H1 (cell line): Measurements from ENCODE around the gene SHISA6. TPM values are rescaled to one million over a fixed set of nuclear protein-coding genes. Genes with fewer than 3 reads are reported as not detected.

Experiments used
- CBX8 ChIP-seq: fragments of 300-800, 300-1000 bp; sonication (generic); IDR thresholded peaks from 2 replicates; pipeline ENCODE4 v1.7.1; 2016; ENCODE audit warnings: low read depth, low read length, borderline replicate concordance
- TAF7 ChIP-seq: optimal IDR thresholded peaks from 2 replicates; pipeline ENCODE3; 2011; ENCODE audit warnings: low read depth, mild to moderate bottlenecking, inconsistent platforms, low read length, moderate library complexity, borderline replicate concordance
- polyA plus RNA-seq, 7 experiments: library from polyadenylated mRNA; depleted of rRNA in 3 of 7; stranded (reverse) in 5 of 7; unstranded in 2 of 7; fragments of >200 nt in 5 of 7; fragments of 200-250 nt in 2 of 7; gene quantifications; 1 replicate in 5 of 7; 2 replicates in 1 of 7; 4 replicates in 1 of 7; pipeline versions ENCODE4 v1.2.1 to v1.2.3, GENCODE V29; 2011 to 2013; ENCODE audit warnings: missing spikeins in 2 of 7, mixed read lengths in 2 of 7
- total RNA-seq: library from RNA; stranded (reverse); fragmentation: NEBNext Ultra II Directional; extraction: Animal tissue kit (Norgen Biotek cat#: 25700); gene quantifications from 2 replicates; pipeline ENCODE4 v1.2.1, GENCODE V29; 2021

The SHISA6 gene
- total and polyA plus RNA-seq, 2 of the 8 experiments (the other 6 are each of a cell fraction or from before 2014, with no cell fraction given), result 2.9 to 4.8 TPM

DNA sequence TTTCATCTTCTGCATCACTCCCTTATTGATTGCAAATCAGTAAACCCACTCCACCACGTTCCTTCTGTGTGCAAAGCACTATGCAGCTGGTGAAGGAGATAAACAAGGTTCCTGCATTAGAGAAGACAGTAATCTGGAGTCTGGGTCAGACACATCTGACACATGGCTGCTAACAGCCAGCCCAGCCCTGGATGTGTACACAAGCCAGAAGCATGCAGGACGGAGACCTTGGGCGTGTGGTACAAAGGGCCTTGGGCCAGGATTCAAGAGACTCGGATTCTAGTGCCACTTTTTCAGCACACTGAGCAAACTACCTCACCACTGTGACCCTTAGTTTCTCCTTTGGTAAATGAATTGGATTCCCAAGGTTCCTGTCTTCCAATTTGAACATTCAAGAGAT is 270.7 kb downstream of the SHISA6 start (continued):
- TF ChIP-seq TAF7, result no peak
- TF ChIP-seq CBX8, result no peak
